H4 (cell line): ENCODE data around the gene NANP. TPM values are rescaled to one million over a fixed set of nuclear protein-coding genes. Genes with fewer than 3 reads are reported as not detected.
A peak's percentile ranks its signal among the peaks of the same experiment; 100 is the strongest.
"Not testable (repeated sequence)": the region's sequence is repeated elsewhere in the genome, so short reads cannot be mapped to it uniquely, and the experiment has no call there.

Source experiments
- DNase-seq: peaks from one replicate; pipeline ENCODE4 v3.0.0-alpha.2; 2015; ENCODE audit warnings: low spot score
- total RNA-seq: library from RNA; depleted of rRNA; stranded (reverse); fragments of >200 nt; shearing (Covaris generic); gene quantifications from 2 replicates; pipeline ENCODE4 v1.2.3, GENCODE V29; 2014

Gene NANP
- total RNA-seq, 1 experiment from 2014 or later = 7.3 TPM

DNA sequence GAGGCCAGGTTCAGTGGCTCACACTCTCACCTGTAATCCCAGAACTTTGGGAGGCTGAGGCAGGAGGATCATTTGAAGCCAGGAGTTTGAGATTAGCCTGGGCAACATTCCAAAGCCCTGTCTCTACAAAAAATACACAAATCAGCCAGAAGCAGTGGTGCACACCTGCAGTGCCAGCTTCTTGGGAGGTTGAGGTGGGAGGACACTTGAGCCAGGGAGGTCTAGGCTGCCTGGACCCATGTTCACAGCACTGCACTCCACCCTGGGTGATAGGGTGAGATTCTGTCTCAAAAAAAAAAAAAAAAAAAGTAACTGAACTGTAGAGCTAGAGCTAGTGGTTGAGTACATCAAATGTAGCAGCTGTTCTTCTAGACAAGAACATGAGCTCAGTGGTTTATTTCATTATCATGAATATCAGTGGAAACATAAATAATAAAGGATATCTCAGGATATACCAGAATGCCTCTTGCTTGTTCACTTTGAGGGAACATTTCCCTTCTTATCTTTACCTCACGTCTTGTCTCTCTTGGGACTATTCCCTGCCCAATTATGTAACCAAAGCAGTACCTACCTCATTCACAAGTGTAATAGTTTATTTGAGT, 17.6 kb downstream of the NANP start:
- no peak for DNase-seq

DNA sequence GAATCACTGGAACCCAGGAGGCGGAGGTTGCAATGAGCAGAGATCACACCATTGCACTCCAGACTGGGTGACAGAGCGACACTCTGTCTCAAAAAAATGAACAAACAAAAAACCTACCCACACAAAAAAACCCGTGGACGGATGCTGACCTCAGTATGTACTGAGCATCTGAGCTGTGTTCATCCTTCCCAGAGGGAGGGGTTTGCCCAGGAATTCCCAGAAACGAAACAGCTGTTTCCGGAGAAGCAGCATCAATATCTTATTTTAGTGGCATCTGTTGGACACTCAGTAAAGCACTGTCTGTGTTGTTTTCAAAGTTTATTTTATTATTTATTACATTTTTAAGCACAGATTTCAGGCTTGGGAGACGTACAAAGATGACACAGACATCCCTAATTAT, 18.7 kb downstream of the NANP start:
- no peak for DNase-seq

DNA sequence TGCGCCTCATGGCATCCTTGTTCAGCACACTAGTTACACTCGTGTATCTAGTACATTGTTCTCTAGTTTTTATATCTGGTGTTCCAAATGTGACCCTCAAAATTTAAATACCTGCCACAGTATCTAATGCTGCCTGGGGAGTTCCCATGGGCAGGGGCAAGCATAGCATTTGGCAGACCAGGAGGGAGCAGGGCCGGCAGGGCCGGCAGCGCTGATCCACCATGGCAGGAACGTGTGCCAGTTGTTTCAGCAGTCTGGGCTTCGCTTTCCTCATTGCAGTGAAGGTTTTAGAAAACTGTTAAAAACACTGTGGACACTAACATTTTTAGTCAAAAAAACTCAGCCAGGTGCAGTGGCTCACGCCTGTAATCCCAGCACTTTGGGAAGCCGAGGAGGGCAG, 19.2 kb downstream of the NANP start:
- DNase-seq = no peak

DNA sequence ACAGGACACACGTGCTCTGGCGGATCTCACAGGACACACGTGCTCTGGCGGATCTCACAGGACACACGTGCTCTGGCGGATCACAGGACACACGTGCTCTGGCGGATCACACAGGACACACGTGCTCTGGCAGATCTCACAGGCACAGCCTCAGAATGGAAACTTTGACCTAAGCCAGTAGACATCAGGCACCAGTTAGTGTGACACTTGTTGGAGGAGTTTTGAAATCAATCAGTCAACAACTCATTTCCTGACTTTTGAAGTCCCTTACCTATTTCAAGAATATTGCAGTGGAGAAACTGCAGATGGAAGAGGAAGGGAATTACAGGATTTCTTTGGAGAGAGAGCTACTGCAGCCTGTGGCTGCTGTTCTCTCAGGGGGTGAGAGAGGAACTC, 20.9 kb downstream of the NANP start:
- DNase-seq = not testable (repeated sequence)

DNA sequence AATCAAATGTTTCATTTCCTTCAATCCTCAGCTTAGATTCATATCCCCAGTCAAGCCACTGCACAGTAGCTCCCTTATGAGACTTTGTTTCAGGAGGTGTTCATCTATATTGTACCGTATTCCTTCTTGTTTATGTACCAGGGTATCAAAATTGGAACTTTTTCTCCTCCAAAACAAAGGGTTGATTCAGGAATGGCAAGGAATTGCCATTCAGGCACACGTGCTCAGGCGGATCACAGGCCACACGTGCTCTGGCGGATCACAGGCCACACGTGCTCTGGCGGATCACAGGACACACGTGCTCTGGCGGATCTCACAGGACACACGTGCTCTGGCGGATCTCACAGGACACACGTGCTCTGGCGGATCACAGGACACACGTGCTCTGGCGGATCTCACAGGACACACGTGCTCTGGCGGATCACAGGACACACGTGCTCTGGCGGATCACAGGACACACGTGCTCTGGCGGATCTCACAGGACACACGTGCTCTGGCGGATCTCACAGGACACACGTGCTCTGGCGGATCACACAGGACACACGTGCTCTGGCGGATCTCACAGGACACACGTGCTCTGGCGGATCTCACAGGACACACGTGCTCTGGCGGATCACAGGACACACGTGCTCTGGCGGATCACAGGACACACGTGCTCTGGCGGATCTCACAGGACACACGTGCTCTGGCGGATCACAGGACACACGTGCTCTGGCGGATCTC, 21.5 kb downstream of the NANP start:
- not testable (repeated sequence) for DNase-seq

DNA sequence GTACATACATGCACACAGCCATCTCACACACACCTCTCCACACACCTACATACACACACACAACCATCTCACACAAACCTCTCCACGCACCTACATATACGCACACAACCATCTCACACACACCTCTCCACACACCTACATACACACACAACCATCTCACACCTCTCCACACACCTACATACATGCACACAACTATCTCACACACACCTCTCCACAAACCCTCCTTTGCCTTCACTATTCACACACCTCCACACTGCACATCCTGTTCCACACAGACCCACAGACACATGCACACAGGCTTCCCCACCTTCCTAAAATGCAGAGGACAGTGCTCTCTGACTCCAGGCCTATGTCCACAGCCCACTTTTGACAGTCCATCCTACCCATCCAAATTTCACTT, 22.2 kb downstream of the NANP start:
- DNase-seq = no peak

DNA sequence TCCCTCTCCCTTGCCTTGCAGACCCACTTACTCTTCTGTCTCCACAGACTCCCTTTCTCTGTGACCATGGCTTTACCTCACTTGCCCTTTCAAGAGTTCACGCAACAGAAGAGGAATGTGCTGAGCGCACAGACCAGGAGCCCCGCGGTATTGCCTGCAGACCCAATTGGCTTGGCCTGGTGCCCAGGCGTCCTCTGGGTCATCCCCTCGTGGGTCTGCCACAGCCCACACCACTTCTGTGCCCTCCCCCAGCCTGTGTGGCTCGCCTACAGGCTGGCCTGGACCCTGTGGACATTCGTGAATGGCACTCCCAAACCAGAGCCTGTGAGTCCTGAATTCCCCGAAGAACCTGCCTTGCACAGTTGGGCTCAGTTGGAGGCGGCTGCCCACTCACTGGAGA, 23.2 kb downstream of the NANP start:
- no peak for DNase-seq

DNA sequence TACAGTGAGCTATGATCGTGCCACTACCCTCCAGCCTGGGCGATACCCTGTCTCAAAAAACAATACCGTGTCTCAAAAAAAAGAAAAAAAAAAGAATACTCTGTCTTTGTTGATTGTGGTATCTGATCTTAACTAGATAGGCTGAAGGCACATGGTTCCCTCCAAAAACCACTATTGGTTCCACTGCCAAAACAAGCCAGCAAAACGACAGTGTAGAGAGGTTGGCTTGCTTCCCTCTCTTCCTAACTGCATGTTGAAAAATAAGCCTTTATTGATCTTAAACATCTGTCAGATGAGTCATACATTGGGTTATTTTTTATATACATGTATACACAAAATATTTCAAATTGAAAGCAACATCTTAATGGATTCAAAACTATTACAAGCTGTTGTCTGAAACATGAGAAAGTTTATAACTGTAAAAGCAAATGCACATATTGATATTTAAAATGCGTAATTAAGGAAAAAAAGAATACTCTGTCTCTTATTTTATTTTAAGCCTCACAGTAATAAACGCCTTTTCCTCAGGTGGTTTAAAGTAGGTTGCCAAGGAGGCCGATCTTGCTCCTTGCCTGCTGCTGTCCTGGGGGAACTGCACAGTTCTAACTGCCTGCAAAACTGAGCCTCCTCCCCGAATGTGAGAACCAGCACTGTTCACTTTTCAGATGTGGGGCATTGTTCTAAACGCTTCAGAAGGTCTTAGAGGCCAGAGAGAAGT, 31.5 kb downstream of the NANP start:
- DNase-seq = no peak

DNA sequence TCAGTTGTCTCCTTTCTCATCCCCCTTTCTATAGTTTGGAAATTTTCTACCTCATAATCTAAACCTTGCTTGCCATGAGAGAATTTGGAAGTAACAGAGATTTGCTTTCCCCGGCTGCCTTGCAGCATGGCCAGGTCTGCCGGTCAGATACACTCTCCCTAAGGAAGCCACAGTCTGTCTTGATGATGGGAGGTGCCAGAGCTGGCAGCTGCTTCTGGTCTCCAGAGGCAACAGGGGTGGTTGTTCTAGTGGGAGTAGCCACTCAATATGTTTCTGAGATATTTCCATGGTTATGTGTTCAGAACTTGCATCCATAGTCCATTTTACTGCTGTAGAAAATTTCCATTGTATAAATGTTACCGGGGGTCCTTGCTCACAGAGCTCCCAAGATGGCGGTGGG, 33.0 kb downstream of the NANP start:
- DNase-seq = not testable (repeated sequence)

DNA sequence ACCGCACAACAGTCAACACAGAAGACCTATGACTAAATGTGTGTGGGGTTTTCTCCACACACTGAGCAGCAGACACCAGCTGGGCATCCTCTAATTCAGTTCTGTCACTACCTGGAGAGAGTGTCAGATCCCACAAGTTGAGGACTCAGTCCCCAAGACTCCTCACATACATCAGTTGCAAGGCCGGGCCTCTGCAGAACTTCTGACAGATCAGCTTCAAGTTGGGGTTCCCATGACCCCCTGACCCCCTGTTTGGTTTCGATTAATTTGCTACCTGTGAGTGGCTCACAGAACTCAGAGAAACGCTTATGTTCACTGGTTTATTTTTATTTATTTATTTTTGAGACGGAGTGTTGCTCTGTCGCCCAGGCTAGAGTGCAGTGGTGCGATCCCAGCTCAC, 35.3 kb downstream of the NANP start:
- no peak for DNase-seq

DNA sequence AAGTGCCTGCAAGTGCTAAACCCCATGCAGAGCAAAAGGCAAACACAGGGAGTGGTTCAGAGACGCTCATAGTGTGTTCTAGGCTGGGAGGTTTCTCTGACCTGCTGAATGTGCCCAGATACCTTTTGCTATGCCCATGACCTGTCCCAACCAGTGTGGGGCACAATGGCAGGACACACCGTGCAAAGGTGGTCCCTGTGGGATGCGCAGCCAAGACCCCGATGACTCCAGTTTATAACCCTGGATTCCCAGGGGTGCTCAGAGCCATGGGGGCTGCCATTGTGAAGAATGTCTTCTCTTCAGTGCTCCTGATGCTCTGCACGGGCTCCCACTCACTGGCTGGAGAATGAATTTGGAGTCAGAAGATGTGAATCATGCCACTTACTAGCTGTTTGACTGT, 36.3 kb downstream of the NANP start:
- DNase-seq = no peak

DNA sequence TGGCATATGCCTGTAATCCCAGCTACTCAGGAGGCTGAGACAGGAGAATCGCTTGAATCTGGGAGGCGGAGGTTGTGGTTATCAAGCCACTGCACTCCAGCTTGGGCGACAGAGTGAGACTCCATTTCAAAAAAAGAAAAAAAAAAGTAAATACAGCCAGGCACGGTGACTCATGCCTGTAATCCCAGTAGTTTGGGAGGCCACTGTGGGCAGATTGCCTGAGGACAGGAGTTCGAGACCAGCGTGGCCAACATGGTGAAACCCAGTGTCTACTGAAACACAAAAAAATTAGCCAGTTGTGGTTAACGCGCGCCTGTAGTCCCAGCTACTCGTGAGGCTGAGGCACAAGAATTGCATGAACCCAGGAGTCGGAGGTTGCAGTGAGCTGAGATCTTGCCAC, 36.9 kb downstream of the NANP start:
- DNase-seq = peak; percentile 45

DNA sequence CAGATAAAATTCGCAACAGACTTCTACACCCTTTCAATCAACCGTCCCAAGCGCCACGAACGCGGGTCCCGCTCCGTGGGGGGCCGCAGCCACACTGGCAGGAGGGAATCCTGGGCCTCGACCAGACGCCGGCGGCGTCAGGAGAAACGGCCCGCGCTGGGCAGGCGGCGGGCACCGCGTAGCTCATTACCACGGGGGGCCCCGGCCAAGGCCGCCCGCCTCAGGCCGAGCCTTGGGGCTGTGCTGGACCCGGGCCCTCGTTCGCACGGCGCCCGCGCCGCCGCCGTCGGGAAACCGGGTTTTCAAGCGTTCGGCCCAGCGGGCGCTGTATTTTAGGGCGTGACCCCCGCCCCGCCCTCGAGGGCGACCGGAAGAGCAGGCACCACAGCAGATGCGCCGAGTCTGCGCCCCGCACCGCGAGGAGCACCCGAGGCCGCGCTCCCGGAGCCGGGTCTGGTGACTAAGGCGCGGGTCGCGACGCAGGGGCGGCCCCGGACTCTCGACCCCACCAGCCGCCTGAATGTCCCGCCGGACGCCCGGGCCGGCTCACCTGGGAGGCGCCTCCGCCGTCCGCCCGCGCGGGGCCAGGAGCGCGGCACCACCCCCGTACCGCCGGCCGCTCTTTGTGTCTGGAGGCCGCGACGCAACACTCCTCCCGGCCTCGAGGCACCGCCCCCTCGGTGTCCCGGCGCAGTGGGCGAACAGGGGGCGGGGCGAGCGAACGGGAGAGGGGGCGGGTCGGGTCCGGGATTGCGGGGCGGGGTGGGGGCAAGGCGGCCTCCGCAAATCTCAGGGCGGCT, 38.7 kb downstream of the NANP start, which contains the start of gene NINL:
NINL (minus strand) TSS at position 627 of the 800 bp plus-strand sequence. CDS start 58,944 bp downstream, outside the sequence.
- peak; percentile 39 for DNase-seq

DNA sequence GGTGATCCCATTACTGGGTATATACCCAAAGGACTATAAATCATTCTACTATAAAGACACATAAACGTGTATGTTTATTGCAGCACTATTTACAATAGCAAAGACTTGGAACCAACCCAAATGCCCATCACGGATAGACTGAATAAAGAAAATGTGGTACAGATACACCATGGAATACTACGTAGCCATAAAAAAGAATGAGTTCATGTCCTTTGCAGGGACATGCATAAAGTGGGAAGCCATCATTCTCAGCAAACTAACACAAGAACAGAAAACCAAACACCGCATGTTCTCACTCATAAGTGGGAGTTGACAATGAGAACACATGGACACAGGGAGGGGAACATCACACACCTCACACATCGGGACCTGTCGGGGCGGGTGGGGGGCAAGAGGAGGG, 40.2 kb downstream of the NANP start:
- DNase-seq = not testable (repeated sequence)

DNA sequence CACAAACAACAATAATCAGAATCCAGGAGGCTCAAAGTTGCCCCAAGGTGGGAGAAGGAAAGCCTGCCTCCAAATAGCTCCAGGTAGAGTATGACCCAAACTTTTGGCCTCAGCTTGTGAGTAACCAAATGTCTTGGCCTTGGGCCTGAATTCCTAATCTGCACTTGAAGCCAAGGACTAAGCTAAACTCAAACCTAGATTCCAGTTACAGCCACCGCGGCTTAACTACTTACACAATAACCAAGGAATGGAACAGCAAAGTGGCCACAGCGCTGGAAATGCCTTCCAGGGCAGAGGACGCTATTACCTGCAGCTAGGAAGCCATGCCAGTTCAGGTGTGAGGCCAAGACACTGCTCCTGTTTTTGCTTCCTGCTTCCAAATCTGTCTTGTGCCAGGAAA, 43.1 kb downstream of the NANP start:
- DNase-seq = no peak

DNA sequence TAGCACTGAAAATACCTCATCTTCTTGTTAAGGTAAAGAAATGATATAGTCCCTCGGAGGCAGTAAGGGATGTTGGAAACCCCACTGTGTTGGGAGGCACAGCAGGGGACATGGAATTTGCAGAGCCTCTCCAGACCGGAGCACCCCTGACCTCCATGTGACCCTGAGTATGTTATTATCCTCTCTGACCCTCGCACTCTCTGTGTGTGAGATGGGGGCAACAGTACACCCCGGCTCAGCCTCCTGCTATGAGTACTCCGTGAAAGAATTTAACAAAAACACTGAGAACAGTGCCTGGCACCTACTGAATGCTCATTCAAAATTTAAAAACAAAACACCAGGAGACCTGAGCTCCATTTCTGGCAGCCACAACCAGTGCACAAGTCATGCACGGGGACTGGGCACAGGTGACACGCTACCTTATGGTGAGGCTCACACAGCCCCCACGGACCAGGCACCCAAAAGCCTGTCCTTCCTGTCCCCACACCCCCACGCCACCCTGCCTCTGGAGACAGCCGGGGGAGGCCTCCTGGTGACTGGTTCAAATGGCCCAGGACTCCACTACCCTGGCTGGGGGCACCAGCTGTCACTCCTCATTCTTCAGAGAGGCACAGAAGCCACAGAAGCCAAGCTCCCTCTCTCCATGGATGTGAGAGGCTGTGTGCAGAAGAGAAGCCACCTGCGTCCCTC, 44.6 kb downstream of the NANP start:
- no peak for DNase-seq

DNA sequence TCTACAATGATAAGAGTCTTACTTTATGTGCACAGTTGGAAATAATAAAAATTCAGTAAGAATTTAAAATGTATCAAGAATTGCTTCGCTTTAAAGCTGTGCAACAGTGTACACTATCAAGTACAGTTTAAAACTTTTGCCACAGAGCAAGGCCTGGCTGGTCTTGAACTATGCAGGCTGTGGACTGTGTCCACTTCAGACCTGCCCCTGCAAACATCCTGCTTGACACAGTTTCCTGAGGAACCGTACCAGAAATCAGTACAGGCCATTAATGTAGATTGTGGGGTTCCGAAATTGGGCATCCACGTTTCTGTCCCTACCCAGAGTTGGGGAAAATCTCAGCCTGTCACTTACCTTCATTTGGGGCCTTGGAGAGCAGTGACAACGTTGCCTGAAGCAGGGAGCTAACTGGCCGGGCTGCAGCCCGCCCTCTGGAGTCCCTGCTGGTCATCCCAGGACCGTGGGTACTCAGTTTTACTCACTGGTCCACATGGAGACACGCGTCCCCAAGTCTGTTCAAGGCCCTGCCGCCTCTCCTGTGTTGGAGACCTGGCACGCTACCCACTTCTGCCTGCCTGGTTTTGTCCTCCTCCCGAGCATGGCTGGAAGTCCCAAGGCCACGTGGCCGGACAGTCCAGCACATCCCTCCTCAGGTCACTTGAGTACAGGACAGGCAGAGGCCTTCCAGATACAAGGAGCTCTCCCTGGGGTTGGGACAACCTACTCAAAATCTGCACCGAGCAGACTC, 46.9 kb downstream of the NANP start:
- DNase-seq = no peak

DNA sequence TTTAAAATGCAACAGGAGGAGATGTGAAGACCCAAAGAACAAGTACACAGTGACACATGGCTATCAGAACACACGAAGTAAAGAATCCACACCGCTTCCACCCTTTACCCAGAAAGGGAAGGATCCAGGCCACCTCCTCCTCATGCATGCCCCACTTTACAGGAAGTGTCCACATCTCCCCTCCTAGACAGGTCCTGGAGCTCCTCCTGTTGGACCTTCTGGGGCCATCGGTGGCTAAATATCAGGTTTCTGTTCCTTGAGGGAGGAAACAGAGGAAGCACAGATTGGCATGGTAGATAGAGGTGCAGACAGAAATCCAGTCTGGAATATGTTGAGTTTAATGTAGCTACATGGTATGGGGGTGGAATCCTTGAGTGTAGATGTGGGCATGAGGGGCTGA, 49.4 kb downstream of the NANP start:
- no peak for DNase-seq

DNA sequence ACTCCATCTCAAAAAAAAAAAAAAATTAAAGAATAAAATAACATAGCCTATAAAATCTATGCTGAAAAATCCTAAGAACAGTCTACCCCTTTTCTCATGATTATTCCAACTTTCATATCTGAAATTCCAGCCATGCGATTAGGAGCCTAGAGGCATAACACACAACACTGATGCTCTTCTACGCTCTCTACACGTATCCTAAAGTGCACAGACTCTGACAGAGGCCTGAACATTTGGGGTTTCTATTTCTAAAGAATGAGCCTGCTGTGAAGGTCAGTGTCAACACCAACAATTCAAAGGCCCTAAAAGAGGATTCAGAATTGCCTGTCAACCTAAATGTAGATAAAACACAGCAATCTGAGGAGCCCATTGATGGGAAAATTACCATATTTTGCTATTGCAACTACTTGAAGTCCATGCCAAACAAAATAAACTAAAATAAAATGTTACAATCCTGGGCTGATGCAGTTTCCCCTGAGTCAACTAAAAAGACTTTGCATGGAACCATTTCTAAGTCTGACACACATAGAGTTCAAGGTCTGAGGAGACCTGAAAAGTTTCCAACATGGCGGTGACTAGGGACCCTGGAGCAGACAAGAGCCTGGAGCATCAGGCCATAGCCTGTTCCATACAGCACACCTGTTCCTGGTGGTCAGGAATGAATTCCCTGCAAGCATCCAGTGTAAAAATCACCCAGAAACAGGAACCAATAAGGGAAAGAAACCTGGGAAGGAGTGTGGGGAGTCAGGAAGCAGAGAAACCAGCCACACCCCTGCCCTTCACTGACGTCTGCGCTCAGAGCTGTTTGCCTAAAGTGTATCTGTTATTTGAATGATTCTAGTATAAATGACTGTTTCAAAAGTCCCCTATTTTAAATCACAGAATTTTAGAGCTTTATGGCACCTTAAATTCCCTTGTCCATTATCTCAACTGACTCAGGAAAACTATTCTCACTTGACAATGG, 50.2 kb downstream of the NANP start:
- DNase-seq = no peak

DNA sequence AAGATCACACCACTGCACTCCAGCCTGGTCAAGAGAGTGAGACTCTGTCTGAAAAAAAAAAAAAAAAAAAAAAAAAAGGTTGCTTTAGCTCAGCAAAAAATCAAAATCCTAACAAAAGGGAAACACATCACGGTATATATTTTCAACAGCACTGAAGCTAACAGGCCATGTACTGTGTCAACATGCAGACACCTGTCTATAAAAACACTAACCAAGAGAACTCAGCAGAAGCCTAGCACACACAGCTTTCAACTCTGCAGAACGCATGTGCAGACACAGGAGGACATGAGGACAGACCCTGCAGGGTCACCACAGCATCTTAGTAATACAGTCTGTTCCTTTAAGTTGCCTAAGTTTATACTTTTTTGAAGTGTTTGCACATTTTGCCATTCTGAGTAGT, 52.0 kb downstream of the NANP start:
- no peak for DNase-seq
